ENCODE results near the gene CFAP74.

- TF ChIP-seq GATA2 (IDR thresholded peaks at IDR 0.05; ENCODE audit: low read depth, low read length) = no peak
- TF ChIP-seq GATA3 (IDR thresholded peaks at IDR 0.05; ENCODE audit: low read depth, low read length) = no peak
Observed at GRCh38 chr1:1965546-1965945, 38.0 kb downstream of the CFAP74 start.
